SH-SY5Y (cell line): Measurements from ENCODE around the gene C1orf115.

Experiments used
- GATA2 ChIP-seq: IDR thresholded peaks from 2 replicates; pipeline ENCODE4 v1.6.1; 2011; ENCODE audit warnings: mild to moderate bottlenecking, low read depth, low read length
- GATA3 ChIP-seq: IDR thresholded peaks from 2 replicates; pipeline ENCODE4 v1.6.1; 2011; ENCODE audit warnings: low read depth, mild to moderate bottlenecking, low read length, moderate library complexity

DNA sequence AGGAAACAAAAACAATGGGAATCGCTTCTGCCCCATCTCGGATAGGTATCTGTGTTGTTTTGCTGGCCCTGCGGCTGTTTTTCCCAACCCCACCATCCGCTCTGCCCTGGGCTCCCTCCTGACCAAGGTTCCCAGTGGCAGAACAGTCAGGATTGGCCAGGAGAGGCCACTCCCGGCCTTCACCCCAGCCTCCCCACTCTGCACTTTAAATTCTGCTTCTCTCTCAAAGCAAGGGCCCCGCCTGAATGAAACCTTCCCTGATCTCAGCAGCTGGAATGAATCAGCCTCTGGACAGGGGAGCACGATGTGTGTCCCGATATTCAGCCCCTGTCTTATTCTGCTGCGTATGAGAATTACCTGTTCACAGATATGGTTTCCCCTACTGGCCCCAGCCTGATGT is 16.3 kb downstream of the C1orf115 start:
- TF ChIP-seq GATA3 (no peak), GATA2 (no peak)
